MCF 10A (cell line): Measurements from ENCODE around the gene DMAC2. TPM values are rescaled to one million over a fixed set of nuclear protein-coding genes. Genes with fewer than 3 reads are reported as not detected.

Experiments used
- BruUV-seq: library from RNA; stranded (reverse); fragments of 400-500 nt; replicated peaks from 2 replicates; lab custom pipeline; 2021; lab: Mats Ljungman, UMichigan
- CTCF ChIA-PET: fragments of 300-600 bp; sonication (Branson Sonifier 250); formaldehyde crosslinking; extraction: SDS; loops from one replicate; lab custom pipeline; 2021; ENCODE audit warnings: antibody characterized with exemption, inconsistent platforms; lab: Yijun Ruan, JAX
- POLR2A ChIA-PET: fragments of 300-600, 350-650 bp; sonication (Branson Sonifier 250); formaldehyde crosslinking; extraction: SDS; loops from one replicate; lab custom pipeline; 2020; ENCODE audit warnings: antibody characterized with exemption, inconsistent platforms; lab: Yijun Ruan, JAX
- DNase-seq: peaks from one replicate; pipeline ENCODE4 v3.0.0-alpha.2; 2018; ENCODE audit not compliant: unreplicated experiment
- H3K27ac Mint-ChIP-seq: one replicate; pipeline ENCODE4 v1.8.0; 2022; ENCODE audit warnings: mild to moderate bottlenecking, low read depth, mixed read lengths; ENCODE audit not compliant: unreplicated experiment
- H3K27me3 Mint-ChIP-seq: one replicate; pipeline ENCODE4 v1.8.0; 2022; ENCODE audit warnings: mixed read lengths; ENCODE audit not compliant: insufficient read depth, unreplicated experiment
- H3K36me3 Mint-ChIP-seq: one replicate; pipeline ENCODE4 v1.8.0; 2022; ENCODE audit warnings: mild to moderate bottlenecking, moderate library complexity, mixed read lengths; ENCODE audit not compliant: insufficient read depth, unreplicated experiment
- H3K4me1 Mint-ChIP-seq: one replicate; pipeline ENCODE4 v1.8.0; 2022; ENCODE audit warnings: mixed read lengths; ENCODE audit not compliant: insufficient read depth, unreplicated experiment
- H3K4me3 Mint-ChIP-seq: one replicate; pipeline ENCODE4 v1.8.0; 2022; ENCODE audit warnings: mild to moderate bottlenecking, moderate library complexity, mixed read lengths; ENCODE audit not compliant: unreplicated experiment
- H3K9me3 Mint-ChIP-seq: one replicate; pipeline ENCODE4 v1.8.0; 2022; ENCODE audit warnings: mixed read lengths; ENCODE audit not compliant: unreplicated experiment
- intact Hi-C: fragments of 100-400 bp; cut with micrococcal nuclease; formaldehyde crosslinking; loops from 2 replicates; pipeline ENCODE4 v1.14.1; 2022
- total RNA-seq: library from RNA; stranded (reverse); gene quantifications from 2 replicates; pipeline ENCODE4 v1.2.3, GENCODE V29; 2022
- TF ChIP-seq, protein P1 (sequence below): fragments of 200-600 bp; IDR thresholded peaks from one replicate; pipeline ENCODE4 v1.8.0; 2022; ENCODE audit warnings: antibody characterized with exemption, mild to moderate bottlenecking; ENCODE audit not compliant: unreplicated experiment

Gene DMAC2
- total RNA-seq, 1 experiment from 2014 or later, result 34.8 TPM

- no peaks in the 10 kb centered on the region for H3K9me3 Mint-ChIP-seq
- no peak overlapping the region for H3K4me3 Mint-ChIP-seq
- no TSS peak for BruUV-seq
- H3K4me1 Mint-ChIP-seq, result no peaks in the 10 kb centered on the region
- intact Hi-C loops, result no loop called here
- POLR2A ChIA-PET, result interaction anchor here (0.8 to 1.0 kb wide), 2 partner anchors 11 to 56 kb away, joined by 3 to 4 read pairs; partner anchors contain the start of gene B9D2
- no peak overlapping the region for H3K27ac Mint-ChIP-seq
- DNase-seq, result no peak
- TF ChIP-seq, protein P1, sequence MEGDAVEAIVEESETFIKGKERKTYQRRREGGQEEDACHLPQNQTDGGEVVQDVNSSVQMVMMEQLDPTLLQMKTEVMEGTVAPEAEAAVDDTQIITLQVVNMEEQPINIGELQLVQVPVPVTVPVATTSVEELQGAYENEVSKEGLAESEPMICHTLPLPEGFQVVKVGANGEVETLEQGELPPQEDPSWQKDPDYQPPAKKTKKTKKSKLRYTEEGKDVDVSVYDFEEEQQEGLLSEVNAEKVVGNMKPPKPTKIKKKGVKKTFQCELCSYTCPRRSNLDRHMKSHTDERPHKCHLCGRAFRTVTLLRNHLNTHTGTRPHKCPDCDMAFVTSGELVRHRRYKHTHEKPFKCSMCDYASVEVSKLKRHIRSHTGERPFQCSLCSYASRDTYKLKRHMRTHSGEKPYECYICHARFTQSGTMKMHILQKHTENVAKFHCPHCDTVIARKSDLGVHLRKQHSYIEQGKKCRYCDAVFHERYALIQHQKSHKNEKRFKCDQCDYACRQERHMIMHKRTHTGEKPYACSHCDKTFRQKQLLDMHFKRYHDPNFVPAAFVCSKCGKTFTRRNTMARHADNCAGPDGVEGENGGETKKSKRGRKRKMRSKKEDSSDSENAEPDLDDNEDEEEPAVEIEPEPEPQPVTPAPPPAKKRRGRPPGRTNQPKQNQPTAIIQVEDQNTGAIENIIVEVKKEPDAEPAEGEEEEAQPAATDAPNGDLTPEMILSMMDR, result no peak
- peaks cover 74% of the 10 kb centered on the region for H3K36me3 Mint-ChIP-seq
- H3K27me3 Mint-ChIP-seq, result no peaks in the 10 kb centered on the region
- CTCF ChIA-PET, result interaction anchor here (0.7 to 1.6 kb wide), 4 partner anchors 8 to 151 kb away, joined by 3 to 5 read pairs (median 4); no protein-coding TSS in a partner anchor
Observed at GRCh38 chr19:41420101-41420880, 19.4 kb downstream of the DMAC2 start.

- Mint-ChIP-seq H3K4me1 (peaks cover 6% of the 10 kb centered on the region), H3K27ac (no peak overlapping the region), H3K36me3 (peaks cover 77% of the 10 kb centered on the region), H3K27me3 (no peaks in the 10 kb centered on the region), H3K4me3 (no peak overlapping the region), H3K9me3 (no peaks in the 10 kb centered on the region)
- no peak for DNase-seq
- POLR2A ChIA-PET, result interaction anchor here (1.0 kb wide), 1 partner anchor 23 kb away, joined by 3 read pairs; no protein-coding TSS in a partner anchor
- CTCF ChIA-PET, result interaction anchor here (0.6 to 1.3 kb wide), 3 partner anchors 49 to 767 kb away, joined by 3 to 5 read pairs (median 5); no protein-coding TSS in a partner anchor
- no TSS peak for BruUV-seq
- intact Hi-C loops, result no loop called here
- TF ChIP-seq, protein P1, result no peak
Observed at GRCh38 chr19:41416194-41416674, 23.5 kb downstream of the DMAC2 start.

- Mint-ChIP-seq H3K9me3 (no peaks in the 10 kb centered on the region), H3K36me3 (peaks cover 67% of the 10 kb centered on the region), H3K27me3 (no peaks in the 10 kb centered on the region), H3K4me3 (no peak overlapping the region), H3K4me1 (peaks cover 7% of the 10 kb centered on the region), H3K27ac (no peak overlapping the region)
- TF ChIP-seq, protein P1, result no peak
- ChIA-PET POLR2A (interaction anchor here (0.6 kb wide), 1 partner anchor 951 kb away, joined by 3 read pairs; no protein-coding TSS in a partner anchor), CTCF (interaction anchor here (0.8 to 1.3 kb wide), 3 partner anchors 10 to 155 kb away, joined by 3 to 5 read pairs (median 3); no protein-coding TSS in a partner anchor)
- no peak for DNase-seq
- BruUV-seq, result no TSS peak
- intact Hi-C loops, result no loop called here
Observed at GRCh38 chr19:41415154-41415571, 24.5 kb downstream of the DMAC2 start.

DNA sequence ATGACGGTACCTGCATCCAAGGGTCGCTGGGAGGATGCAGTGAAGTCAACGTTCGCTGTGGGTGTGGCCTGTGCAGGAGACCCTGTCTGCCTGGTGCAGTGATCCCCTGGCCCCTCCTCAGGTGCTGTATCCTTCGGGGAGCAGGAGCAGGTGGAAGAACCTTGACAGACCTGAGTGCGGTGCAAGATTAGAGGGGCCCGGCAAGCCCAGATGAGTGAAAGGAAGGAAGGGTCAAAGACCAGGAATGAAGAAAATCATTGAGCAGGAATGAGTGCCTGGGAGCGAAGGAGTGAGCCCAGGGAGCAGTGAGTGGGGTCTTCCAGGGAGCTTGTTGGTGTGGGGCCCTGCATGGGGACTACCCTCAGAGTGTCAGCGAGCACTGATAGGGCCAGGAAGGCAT is 25.3 kb downstream of the DMAC2 start:
- TF ChIP-seq, protein P1, result no peak
- intact Hi-C loops, result no loop called here
- Mint-ChIP-seq H3K27ac (no peak overlapping the region), H3K4me1 (peaks cover 14% of the 10 kb centered on the region), H3K27me3 (no peaks in the 10 kb centered on the region), H3K4me3 (no peak overlapping the region), H3K36me3 (peaks cover 68% of the 10 kb centered on the region), H3K9me3 (no peaks in the 10 kb centered on the region)
- CTCF ChIA-PET, result interaction anchor here (0.9 kb wide), 1 partner anchor 9 kb away, joined by 3 read pairs; no protein-coding TSS in a partner anchor
- POLR2A ChIA-PET, result no interaction called here
- no peak for DNase-seq
- no TSS peak for BruUV-seq
